ENCODE measurements around the gene RANBP2.

RANBP2 gene

GRCh38 chr2:108786008-108786353 lies 66.7 kb downstream of the RANBP2 start:
- no peak for DNase-seq

DNA sequence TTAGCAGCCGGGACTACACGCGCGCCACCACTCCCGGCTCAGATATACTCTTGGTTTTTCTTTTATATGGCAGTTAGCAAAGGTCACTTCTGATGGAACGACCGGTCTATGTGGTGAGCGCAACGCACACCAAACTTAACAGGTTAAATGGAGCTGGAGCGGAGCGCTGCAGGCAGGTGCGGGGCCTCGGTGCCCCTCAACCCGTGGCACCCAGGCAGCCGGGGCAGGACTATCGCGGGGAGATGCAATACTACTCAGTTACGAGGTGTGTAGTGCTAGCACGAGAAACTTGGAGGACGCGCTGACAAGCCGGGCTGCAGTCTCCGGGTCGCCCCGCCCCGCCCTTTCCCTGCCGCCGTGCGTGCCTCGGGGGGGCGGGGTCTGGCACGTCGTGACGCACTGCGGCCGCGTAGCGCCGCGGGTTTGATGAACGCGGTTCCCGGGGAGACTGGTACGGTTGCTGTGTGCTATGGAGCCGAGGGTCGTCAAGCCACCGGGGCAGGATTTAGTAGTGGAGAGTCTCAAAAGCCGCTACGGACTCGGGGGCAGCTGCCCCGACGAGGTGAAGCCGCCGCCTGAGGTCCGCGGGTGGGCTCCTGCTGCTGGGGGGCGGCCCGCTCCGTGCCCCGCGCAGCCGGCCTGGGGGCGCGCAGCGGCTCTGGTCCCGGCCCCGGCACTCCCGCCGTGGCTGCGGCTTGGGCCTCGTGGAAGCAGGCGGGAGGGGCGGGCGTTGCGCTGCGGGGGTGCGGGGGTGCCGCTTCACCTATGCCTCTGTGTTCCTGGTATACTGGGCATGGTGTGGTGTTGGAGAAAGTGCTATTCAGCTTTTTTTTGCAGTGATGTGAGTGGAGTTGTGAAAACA lies 67.3 kb downstream of the RANBP2 start, which contains the start of gene CCDC138:
CCDC138 (plus strand) TSS at position 418 of the 862 bp plus-strand sequence; CDS start at position 470, 52 bp downstream.
- DNase-seq, result no peak

GRCh38 chr2:108787216-108787541 lies 67.9 kb downstream of the RANBP2 start:
- DNase-seq, result no peak

- no peak for DNase-seq
Observed at GRCh38 chr2:108803045-108803736, 83.9 kb downstream of the RANBP2 start.

- DNase-seq, result no peak
Observed at GRCh38 chr2:108805032-108805431, 85.8 kb downstream of the RANBP2 start.

DNA sequence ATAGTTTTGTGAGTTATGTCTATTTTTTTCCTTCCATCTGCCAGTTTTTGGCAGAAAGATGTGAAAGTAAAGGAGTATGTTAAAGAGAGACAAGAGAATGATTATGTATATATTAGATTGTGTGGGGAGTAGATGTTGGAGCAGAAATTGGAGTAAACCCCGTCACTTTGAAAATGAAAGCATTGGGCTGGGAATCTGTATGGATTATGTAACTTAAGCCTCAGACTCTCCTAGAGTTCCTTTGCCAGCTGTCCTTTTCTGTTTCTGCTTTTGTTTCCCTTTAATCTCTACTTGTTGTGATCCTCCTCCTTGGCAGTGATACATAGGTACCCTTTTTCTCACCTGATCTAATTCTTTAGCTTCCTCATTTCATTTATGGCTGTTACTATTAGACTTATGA lies 86.5 kb downstream of the RANBP2 start:
- DNase-seq, result no peak

GRCh38 chr2:108806371-108807113 lies 87.3 kb downstream of the RANBP2 start:
- DNase-seq, result no peak

- no peak for DNase-seq
Observed at GRCh38 chr2:108809936-108810335, 90.7 kb downstream of the RANBP2 start.

DNA sequence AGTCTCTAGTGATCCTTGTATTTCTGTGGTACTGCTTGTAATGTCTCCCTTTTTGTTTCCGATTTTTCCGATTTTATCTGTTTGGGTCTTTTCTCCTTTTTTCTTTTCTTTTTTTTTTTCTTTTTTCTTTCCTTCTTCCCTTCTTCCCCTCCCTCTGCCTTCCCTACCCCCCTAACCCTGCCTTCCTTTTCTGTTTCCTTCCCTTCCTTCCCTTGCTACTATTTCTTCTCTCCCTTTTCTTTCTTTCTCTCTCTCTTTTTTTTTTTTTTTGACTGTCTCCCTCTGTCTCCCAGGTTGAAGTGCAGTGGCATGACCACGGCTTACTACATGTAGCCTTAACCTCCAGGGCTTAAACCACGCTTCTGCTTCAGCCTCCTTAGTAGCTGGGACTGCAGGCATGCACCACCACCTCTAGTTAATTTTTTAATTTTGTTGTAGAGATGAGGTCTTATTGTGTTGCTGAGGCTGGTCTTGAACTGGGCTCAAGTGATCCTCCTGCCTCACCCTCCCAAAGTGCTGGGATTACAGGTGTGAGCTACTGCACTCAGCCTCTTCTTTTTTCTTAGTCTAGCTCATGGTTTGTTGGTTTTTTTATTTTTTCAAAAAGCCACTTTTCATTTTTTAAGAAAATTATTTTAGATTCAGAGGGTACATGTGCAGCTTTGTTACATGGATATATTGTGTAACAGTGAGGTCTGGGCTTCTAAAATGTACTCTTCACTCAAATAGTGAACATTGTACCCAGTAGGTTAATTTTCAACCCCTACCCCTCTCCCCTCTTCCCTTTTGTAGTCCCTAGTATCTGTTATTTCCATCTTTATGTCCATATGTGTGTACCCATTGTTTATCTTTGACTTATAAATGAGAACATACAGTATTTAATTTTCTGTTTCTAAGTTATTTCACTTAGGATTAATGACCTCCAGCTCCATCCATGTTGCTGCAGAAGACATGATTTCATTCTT lies 92.0 kb downstream of the RANBP2 start:
- DNase-seq, result no peak

DNA sequence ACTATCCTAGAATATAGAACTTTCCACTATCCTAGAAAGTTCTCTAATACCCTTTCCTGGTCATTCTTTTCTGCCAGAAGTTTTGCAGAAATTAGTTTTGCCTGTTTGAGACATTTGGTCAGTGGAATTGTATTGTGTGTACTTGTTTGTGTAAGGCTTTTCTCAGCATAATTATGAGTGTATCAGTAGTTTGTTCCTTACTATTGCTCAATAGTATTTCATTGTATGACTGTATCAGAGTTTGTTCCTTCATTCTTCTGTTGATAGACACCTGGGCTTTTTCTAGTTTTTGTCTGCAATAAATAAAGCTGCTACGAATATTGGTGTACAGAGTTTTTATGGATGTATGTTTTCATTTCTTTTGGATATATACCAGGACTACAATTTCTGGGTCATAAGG lies 94.5 kb downstream of the RANBP2 start:
- DNase-seq, result no peak

- no peak for DNase-seq
Observed at GRCh38 chr2:108820482-108820881, 101.2 kb downstream of the RANBP2 start.

DNA sequence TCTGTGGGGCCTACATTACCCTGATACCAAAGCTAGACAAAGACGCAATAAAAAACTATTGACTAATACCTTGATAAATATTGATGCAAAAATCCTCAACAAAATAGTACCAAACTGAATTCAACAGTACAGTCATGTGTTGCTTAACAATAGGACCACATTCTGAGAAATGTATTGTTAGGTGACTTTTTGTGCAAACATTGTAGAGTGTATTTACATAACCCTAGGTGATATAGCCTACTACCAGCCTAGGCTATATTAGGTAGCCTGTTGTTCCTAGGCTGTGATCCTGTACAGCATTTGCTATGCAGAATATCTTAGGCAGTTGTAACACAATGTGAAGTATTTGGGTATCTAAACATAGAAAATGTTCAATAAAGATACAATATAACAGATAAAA lies 104.0 kb downstream of the RANBP2 start:
- DNase-seq, result no peak

- no peak for DNase-seq
Observed at GRCh38 chr2:108824316-108825070, 105.2 kb downstream of the RANBP2 start.

DNA sequence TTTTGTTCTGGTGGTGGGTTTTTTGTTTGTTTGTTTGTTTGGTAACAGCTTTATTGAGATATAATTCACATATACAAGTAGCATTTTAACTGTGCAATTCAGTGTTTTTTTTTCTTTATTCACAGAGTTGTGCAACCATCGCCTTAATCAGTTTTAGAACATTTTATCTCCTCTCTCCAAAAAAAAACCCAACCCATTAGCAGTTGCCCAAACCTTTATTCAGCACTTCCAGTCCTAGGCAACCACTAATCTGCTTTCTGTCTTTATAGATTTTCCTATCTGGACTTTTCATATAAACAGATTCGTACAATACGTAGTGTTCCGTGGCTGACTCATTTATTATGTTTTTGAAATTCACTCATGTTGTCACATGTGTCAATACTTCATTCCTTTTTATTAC lies 106.0 kb downstream of the RANBP2 start:
- DNase-seq, result no peak

- no peak for DNase-seq
Observed at GRCh38 chr2:108825736-108826135, 106.5 kb downstream of the RANBP2 start.

DNA sequence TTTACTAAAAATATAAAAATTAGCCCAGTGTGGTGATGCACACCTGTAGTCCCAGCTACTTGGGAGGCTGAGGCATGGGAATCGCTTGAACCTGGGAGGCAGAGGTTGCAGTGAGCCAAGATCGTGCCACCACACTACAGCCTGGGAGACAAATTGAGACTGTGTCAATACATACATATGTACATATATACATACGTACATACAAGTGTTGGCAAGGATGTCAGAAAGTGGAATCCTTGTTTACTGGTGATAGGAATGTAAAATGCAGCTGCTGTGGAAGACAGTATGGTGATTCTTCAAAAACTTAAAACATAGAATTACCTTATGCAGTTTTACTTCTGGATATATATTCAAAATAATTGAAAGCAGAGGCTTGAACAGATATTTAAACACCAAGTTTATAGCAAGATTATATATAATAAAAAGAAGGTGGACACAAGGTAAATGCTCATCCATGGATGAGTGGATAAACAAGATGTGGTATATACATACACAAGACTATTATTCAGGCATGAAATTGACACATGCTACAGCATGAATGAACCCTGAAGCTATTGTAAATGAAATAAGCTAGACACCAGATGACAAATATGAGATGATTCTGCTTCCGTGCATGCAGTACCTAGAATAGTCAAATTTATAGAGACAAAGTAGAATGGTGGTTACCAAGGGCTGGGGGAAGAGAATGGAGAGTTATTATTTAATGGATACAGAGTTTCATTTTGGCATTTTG lies 110.5 kb downstream of the RANBP2 start:
- DNase-seq, result no peak

DNA sequence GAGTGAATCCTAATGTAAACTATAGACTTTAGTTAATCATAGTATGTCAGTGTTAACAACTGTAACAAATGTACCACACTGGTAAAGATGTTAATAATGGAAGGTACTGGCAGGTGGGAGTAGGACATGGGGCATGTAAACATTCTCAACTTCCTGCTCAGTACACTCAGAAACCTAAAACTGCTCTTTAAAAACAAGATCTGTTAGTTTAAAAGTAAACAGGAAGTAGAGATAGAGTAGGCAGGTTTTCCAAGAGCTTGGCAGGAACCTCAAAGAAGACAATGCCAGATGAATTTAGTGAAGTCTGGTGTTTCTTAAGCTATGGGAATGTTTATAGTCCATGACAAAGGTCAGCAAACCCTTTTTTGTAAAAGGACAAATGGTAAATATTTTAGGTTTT lies 113.9 kb downstream of the RANBP2 start:
- DNase-seq, result no peak

- DNase-seq, result no peak
Observed at GRCh38 chr2:108834620-108835019, 115.3 kb downstream of the RANBP2 start.

DNA sequence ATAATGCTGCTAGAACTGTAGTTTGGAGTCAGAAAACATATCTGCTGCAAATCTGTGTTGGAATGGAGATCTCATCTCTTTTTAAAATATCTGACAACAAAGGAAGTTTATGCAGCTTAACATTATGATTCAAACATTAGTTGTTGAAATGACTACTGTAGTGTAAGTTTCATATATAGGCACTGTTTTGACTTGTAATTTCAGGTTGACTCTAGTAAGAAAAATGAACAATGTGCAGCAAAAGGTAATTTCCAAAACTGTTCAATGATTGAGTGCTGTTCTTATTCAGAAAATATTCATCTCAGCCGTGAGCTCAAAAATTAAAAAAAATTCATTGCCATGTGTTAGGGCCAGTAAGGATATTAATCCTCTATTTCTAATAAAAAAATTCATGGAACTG lies 115.8 kb downstream of the RANBP2 start:
- DNase-seq, result no peak
